SK-N-SH treated with all-trans-retinoic acid at 6 μM for 48 hours (cell line): ENCODE measurements around the gene LAMA2.

Experiments
- RARB ChIP-seq: fragments of 250-450 bp; sonication (Bioruptor Pico); IDR thresholded peaks from 2 replicates; pipeline ENCODE4 v1.8.0; 2021; ENCODE audit warnings: mild to moderate bottlenecking, moderate library complexity
- SNAI2 ChIP-seq: fragments of 250-450 bp; sonication (Bioruptor Pico); IDR thresholded peaks from 2 replicates; pipeline ENCODE4 v1.5.0; 2020; ENCODE audit warnings: mild to moderate bottlenecking, moderate library complexity
- ZNF565 ChIP-seq: fragments of 450-650 bp; formaldehyde crosslinking; conservative IDR thresholded peaks from 2 replicates; pipeline ENCODE4 v1.5.0; 2020; ENCODE audit warnings: low read depth, mild to moderate bottlenecking, moderate library complexity

DNA sequence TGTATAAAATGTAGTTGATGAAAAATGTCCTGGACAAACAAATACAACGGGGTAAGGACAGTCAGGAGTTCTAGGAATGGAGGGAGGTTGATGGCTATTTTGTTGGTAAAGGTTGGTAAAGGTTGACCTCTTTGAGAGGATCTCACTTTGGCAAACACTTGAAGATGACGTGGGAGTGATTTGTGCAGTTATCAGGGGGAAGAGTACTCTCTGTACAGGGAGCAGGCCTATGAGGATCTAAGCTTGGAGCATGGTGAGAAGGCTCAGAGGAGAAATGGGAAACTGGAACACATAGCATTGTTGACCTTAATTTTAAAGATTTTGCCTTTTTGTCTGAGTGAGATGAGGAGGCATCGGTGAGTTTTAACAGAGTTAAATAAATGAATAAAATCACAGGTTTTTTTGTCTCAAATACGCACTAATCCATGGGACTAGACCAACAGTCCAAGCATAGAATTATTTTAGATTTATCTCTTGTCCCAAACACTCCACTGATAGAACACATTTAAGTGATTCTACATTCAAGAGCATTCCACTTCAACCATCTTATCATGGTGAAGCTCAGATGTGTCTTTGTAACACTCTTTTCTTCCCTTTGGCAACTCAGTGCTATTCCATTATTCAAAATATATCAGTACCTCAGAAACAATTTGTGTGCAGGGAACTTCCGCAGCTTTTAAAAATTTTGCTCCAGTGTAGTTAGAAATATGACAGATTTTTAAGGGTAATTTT is 5.7 kb downstream of the LAMA2 start:
- no peak for TF ChIP-seq RARB
- TF ChIP-seq ZNF565: no peak
- no peak for TF ChIP-seq SNAI2 (CRISPR knock-in tag)
